ENCODE measurements around the gene MAML3.

The MAML3 gene

GRCh38 chr4:139763672-139764071, 390.3 kb downstream of the MAML3 start:
- no peak overlapping the region for H3K4me2 ChIP-seq (ENCODE audit: low read length)
- TF ChIP-seq EZH2 (IDR thresholded peaks at IDR 0.05; ENCODE audit: borderline replicate concordance, low read length) = no peak
- TF ChIP-seq CTCF (IDR thresholded peaks at IDR 0.05; ENCODE audit: low read length) = no peak
- no peak overlapping the region for H3K4me3 ChIP-seq (ENCODE audit: low read depth, low read length, poor library complexity, severe bottlenecking)
- H3K27ac ChIP-seq (ENCODE audit: low read depth, low read length, poor library complexity, severe bottlenecking) = no peak overlapping the region
- no peaks in the 10 kb centered on the region for H3K9me2 ChIP-seq (ENCODE audit: low read depth, low read length)
- no peaks in the 10 kb centered on the region for H4K20me1 ChIP-seq (ENCODE audit: insufficient read depth, low read length)
- H3F3A ChIP-seq (ENCODE audit: insufficient read depth, low read length) = no peaks in the 10 kb centered on the region
- H3K9me3 ChIP-seq (ENCODE audit: low read length) = no peaks in the 10 kb centered on the region
- H2AFZ ChIP-seq (ENCODE audit: low read length) = no peak overlapping the region
- no peaks in the 10 kb centered on the region for H3K36me3 ChIP-seq (ENCODE audit: insufficient read depth, low read length)
- H3K4me1 ChIP-seq (ENCODE audit: insufficient read depth, low read length, severe bottlenecking) = peaks cover 8% of the 10 kb centered on the region
- H3K27me3 ChIP-seq (ENCODE audit: insufficient read depth, low read length) = no peaks in the 10 kb centered on the region
- H3K79me2 ChIP-seq (ENCODE audit: insufficient read depth, low read length) = no peaks in the 10 kb centered on the region
- no peak overlapping the region for H3K9ac ChIP-seq (ENCODE audit: low read length)

- Histone ChIP-seq H3K4me2 (ENCODE audit: low read length) (no peak overlapping the region), H3K9me2 (ENCODE audit: low read depth, low read length) (no peaks in the 10 kb centered on the region), H3F3A (ENCODE audit: insufficient read depth, low read length) (no peaks in the 10 kb centered on the region), H3K27ac (ENCODE audit: low read depth, low read length, poor library complexity, severe bottlenecking) (no peak overlapping the region), H3K9ac (ENCODE audit: low read length) (no peak overlapping the region), H3K27me3 (ENCODE audit: insufficient read depth, low read length) (no peaks in the 10 kb centered on the region), H2AFZ (ENCODE audit: low read length) (no peak overlapping the region), H3K4me1 (ENCODE audit: insufficient read depth, low read length, severe bottlenecking) (peaks cover 8% of the 10 kb centered on the region), H4K20me1 (ENCODE audit: insufficient read depth, low read length) (no peaks in the 10 kb centered on the region), H3K9me3 (ENCODE audit: low read length) (no peaks in the 10 kb centered on the region), H3K36me3 (ENCODE audit: insufficient read depth, low read length) (no peaks in the 10 kb centered on the region), H3K4me3 (ENCODE audit: low read depth, low read length, poor library complexity, severe bottlenecking) (no peak overlapping the region), H3K79me2 (ENCODE audit: insufficient read depth, low read length) (no peaks in the 10 kb centered on the region)
- TF ChIP-seq EZH2 (IDR thresholded peaks at IDR 0.05; ENCODE audit: borderline replicate concordance, low read length) (no peak), CTCF (IDR thresholded peaks at IDR 0.05; ENCODE audit: low read length) (no peak)
Measured at GRCh38 chr4:139763205-139763604, 390.8 kb downstream of the MAML3 start.

GRCh38 chr4:139762720-139763119, 391.3 kb downstream of the MAML3 start:
- H3K9me3 ChIP-seq (ENCODE audit: low read length) = no peaks in the 10 kb centered on the region
- H3K27me3 ChIP-seq (ENCODE audit: insufficient read depth, low read length) = no peaks in the 10 kb centered on the region
- no peak overlapping the region for H2AFZ ChIP-seq (ENCODE audit: low read length)
- H3K4me2 ChIP-seq (ENCODE audit: low read length) = no peak overlapping the region
- H3K79me2 ChIP-seq (ENCODE audit: insufficient read depth, low read length) = no peaks in the 10 kb centered on the region
- H3K4me1 ChIP-seq (ENCODE audit: insufficient read depth, low read length, severe bottlenecking) = peaks cover 8% of the 10 kb centered on the region
- no peaks in the 10 kb centered on the region for H4K20me1 ChIP-seq (ENCODE audit: insufficient read depth, low read length)
- no peak overlapping the region for H3K27ac ChIP-seq (ENCODE audit: low read depth, low read length, poor library complexity, severe bottlenecking)
- no peak for TF ChIP-seq EZH2 (IDR thresholded peaks at IDR 0.05; ENCODE audit: borderline replicate concordance, low read length)
- no peak for TF ChIP-seq CTCF (IDR thresholded peaks at IDR 0.05; ENCODE audit: low read length)
- H3K9me2 ChIP-seq (ENCODE audit: low read depth, low read length) = no peaks in the 10 kb centered on the region
- no peaks in the 10 kb centered on the region for H3F3A ChIP-seq (ENCODE audit: insufficient read depth, low read length)
- H3K9ac ChIP-seq (ENCODE audit: low read length) = no peak overlapping the region
- no peaks in the 10 kb centered on the region for H3K36me3 ChIP-seq (ENCODE audit: insufficient read depth, low read length)
- H3K4me3 ChIP-seq (ENCODE audit: low read depth, low read length, poor library complexity, severe bottlenecking) = no peak overlapping the region
